SK-N-SH treated with all-trans-retinoic acid at 6 μM for 48 hours (cell line): ENCODE measurements around the gene DERA.

Experiments
- ARNTL ChIP-seq: fragments of 450-650 bp; formaldehyde crosslinking; IDR thresholded peaks from 2 replicates; pipeline ENCODE4 v1.5.0; 2020; ENCODE audit warnings: low read depth, mild to moderate bottlenecking, moderate library complexity, borderline replicate concordance
- CREB5 ChIP-seq: fragments of 250-450 bp; sonication (Bioruptor Pico); IDR thresholded peaks from 2 replicates; pipeline ENCODE4 v1.5.1; 2020; ENCODE audit warnings: low read depth, mild to moderate bottlenecking, moderate library complexity
- CSDC2 ChIP-seq: fragments of 250-450 bp; sonication (Bioruptor Pico); IDR thresholded peaks from 2 replicates; pipeline ENCODE4 v1.5.0; 2020; ENCODE audit warnings: mild to moderate bottlenecking, moderate library complexity
- ESRRG ChIP-seq: fragments of 250-450 bp; sonication (Bioruptor Pico); IDR thresholded peaks from 2 replicates; pipeline ENCODE4 v1.6.1; 2021; ENCODE audit warnings: mild to moderate bottlenecking
- GLIS3 ChIP-seq: fragments of 250-450 bp; sonication (Bioruptor Pico); IDR thresholded peaks from 2 replicates; pipeline ENCODE4 v1.5.0; 2020; ENCODE audit warnings: mild to moderate bottlenecking, moderate library complexity
- ISL1 ChIP-seq: fragments of 250-450 bp; sonication (Bioruptor Pico); IDR thresholded peaks from 2 replicates; pipeline ENCODE4 v2.1.2; 2022; ENCODE audit warnings: mild to moderate bottlenecking, moderate library complexity
- OSR1 ChIP-seq: fragments of 250-450 bp; sonication (Bioruptor Pico); IDR thresholded peaks from 2 replicates; pipeline ENCODE4 v1.8.0; 2022; ENCODE audit warnings: moderate library complexity, mild to moderate bottlenecking, inconsistent platforms
- PATZ1 ChIP-seq: fragments of 250-450 bp; sonication (Bioruptor Pico); IDR thresholded peaks from 2 replicates; pipeline ENCODE4 v1.8.0; 2020; ENCODE audit warnings: mild to moderate bottlenecking, moderate library complexity, borderline replicate concordance
- RARB ChIP-seq: fragments of 250-450 bp; sonication (Bioruptor Pico); IDR thresholded peaks from 2 replicates; pipeline ENCODE4 v1.8.0; 2021; ENCODE audit warnings: mild to moderate bottlenecking, moderate library complexity
- SNAI2 ChIP-seq: fragments of 250-450 bp; sonication (Bioruptor Pico); IDR thresholded peaks from 2 replicates; pipeline ENCODE4 v1.5.0; 2020; ENCODE audit warnings: mild to moderate bottlenecking, moderate library complexity
- TCF4 ChIP-seq: fragments of 250-450 bp; sonication (Bioruptor Pico); IDR thresholded peaks from 2 replicates; pipeline ENCODE4 v1.8.0; 2021; ENCODE audit warnings: mild to moderate bottlenecking, moderate library complexity, borderline replicate concordance
- ZFP3 ChIP-seq: fragments of 250-450 bp; sonication (Bioruptor Pico); IDR thresholded peaks from 2 replicates; pipeline ENCODE4 v1.5.0; 2020; ENCODE audit warnings: mild to moderate bottlenecking, moderate library complexity
- ZNF565 ChIP-seq: fragments of 450-650 bp; formaldehyde crosslinking; conservative IDR thresholded peaks from 2 replicates; pipeline ENCODE4 v1.5.0; 2020; ENCODE audit warnings: low read depth, mild to moderate bottlenecking, moderate library complexity
- ZNF8 ChIP-seq: fragments of 450-650 bp; formaldehyde crosslinking; IDR thresholded peaks from 2 replicates; pipeline ENCODE4 v1.5.0; 2020; ENCODE audit warnings: mild to moderate bottlenecking, moderate library complexity

GRCh38 chr12:15996254-15996653 is 85.1 kb downstream of the DERA start:
- TF ChIP-seq CREB5 (CRISPR knock-in tag): no peak
- no peak for TF ChIP-seq ZNF565
- TF ChIP-seq ESRRG: no peak
- no peak for TF ChIP-seq RARB (CRISPR knock-in tag)
- TF ChIP-seq CSDC2 (CRISPR knock-in tag): no peak
- no peak for TF ChIP-seq ZFP3 (CRISPR knock-in tag)
- TF ChIP-seq TCF4 (CRISPR knock-in tag): no peak
- TF ChIP-seq ISL1 (CRISPR knock-in tag): no peak
- TF ChIP-seq ARNTL (CRISPR knock-in tag): no peak
- TF ChIP-seq GLIS3 (CRISPR knock-in tag): no peak
- no peak for TF ChIP-seq SNAI2
- TF ChIP-seq PATZ1: no peak
- no peak for TF ChIP-seq OSR1 (CRISPR knock-in tag)
- no peak for TF ChIP-seq ZNF8 (CRISPR knock-in tag)
